ENCODE measurements around the gene SALL3.
"Not testable (repeated sequence)": the region's sequence is repeated elsewhere in the genome, so short reads cannot be mapped to it uniquely, and the experiment has no call there.

The SALL3 gene

GRCh38 chr18:78979730-78980278 is at the start of gene SALL3:
TSS of gene SALL3 (plus strand) at chr18:78979818. CDS start at chr18:78980275, 457 bp downstream.
- no peak for DNase-seq

GRCh38 chr18:78932281-78932680 is 47.3 kb upstream of the SALL3 start:
- no peak for DNase-seq

GRCh38 chr18:78934003-78934402 is 45.6 kb upstream of the SALL3 start:
- no peak for DNase-seq

- DNase-seq = no peak
These were observed 44.9 kb upstream of the SALL3 start for GRCh38 chr18:78934551-78935225.

- DNase-seq = no peak
These were observed 44.2 kb upstream of the SALL3 start for GRCh38 chr18:78935406-78935805.

- no peak for DNase-seq
These were observed 43.2 kb upstream of the SALL3 start for GRCh38 chr18:78936251-78937005.

- DNase-seq = no peak
These were observed 42.5 kb upstream of the SALL3 start for GRCh38 chr18:78937166-78937565.

- DNase-seq = no peak
These were observed 40.5 kb upstream of the SALL3 start for GRCh38 chr18:78939105-78939504.

- no peak for DNase-seq
These were observed 39.7 kb upstream of the SALL3 start for GRCh38 chr18:78939734-78940494.

GRCh38 chr18:78942236-78942635 is 37.4 kb upstream of the SALL3 start:
- not testable (repeated sequence) for DNase-seq

- no peak for DNase-seq
These were observed 34.0 kb upstream of the SALL3 start for GRCh38 chr18:78945628-78946027.

- no peak for DNase-seq
These were observed 32.3 kb upstream of the SALL3 start for GRCh38 chr18:78947291-78947690.

- DNase-seq = no peak
These were observed 31.4 kb upstream of the SALL3 start for GRCh38 chr18:78948221-78948620.

GRCh38 chr18:78948707-78949106 is 30.9 kb upstream of the SALL3 start:
- no peak for DNase-seq

GRCh38 chr18:78949216-78949615 is 30.4 kb upstream of the SALL3 start:
- DNase-seq = no peak

- no peak for DNase-seq
These were observed 29.2 kb upstream of the SALL3 start for GRCh38 chr18:78950386-78950785.

GRCh38 chr18:78953566-78953965 is 26.1 kb upstream of the SALL3 start:
- no peak for DNase-seq

GRCh38 chr18:78955051-78955450 is 24.6 kb upstream of the SALL3 start:
- no peak for DNase-seq

GRCh38 chr18:78957140-78957539 is 22.5 kb upstream of the SALL3 start:
- no peak for DNase-seq

- no peak for DNase-seq
These were observed 18.9 kb upstream of the SALL3 start for GRCh38 chr18:78960709-78961108.

GRCh38 chr18:78962098-78962497 is 17.5 kb upstream of the SALL3 start:
- DNase-seq = no peak

- DNase-seq = not testable (repeated sequence)
These were observed 14.9 kb upstream of the SALL3 start for GRCh38 chr18:78964727-78965126.

- DNase-seq = no peak
These were observed 14.4 kb upstream of the SALL3 start for GRCh38 chr18:78965260-78965659.

Measured in NCI-H446 (cell line).